A673 (cell line): Measurements from ENCODE around the gene EGLN2. TPM values are rescaled to one million over a fixed set of nuclear protein-coding genes. Genes with fewer than 3 reads are reported as not detected.
"Not testable (repeated sequence)": the region's sequence is repeated elsewhere in the genome, so short reads cannot be mapped to it uniquely, and the experiment has no call there.

Source experiments
- BruUV-seq: library from RNA; stranded (reverse); fragments of 400-500 nt; replicated peaks from 2 replicates; lab custom pipeline; 2021; lab: Mats Ljungman, UMichigan
- CTCF ChIA-PET: fragments of 300-600 bp; sonication (Branson Sonifier 250); formaldehyde crosslinking; loops from one replicate; lab custom pipeline; 2022; ENCODE audit warnings: antibody characterized with exemption; lab: Charles Lee
- POLR2A ChIA-PET: fragments of 300-600 bp; sonication (Branson Sonifier 250); formaldehyde crosslinking; loops from one replicate; lab custom pipeline; 2022; ENCODE audit warnings: antibody characterized with exemption; ENCODE audit not compliant: low non-redundant PET; lab: Charles Lee
- DNase-seq: peaks from one replicate; pipeline ENCODE4 v3.0.0-alpha.2; 2015; ENCODE audit warnings: low spot score
- H3K27ac ChIP-seq: fragments of 200-600 bp; sonication (generic); 2 replicates; pipeline ENCODE4 v1.5.1; 2016; ENCODE audit warnings: mixed run types, low read depth, mild to moderate bottlenecking, mixed read lengths, antibody characterized with exemption, low read length; ENCODE audit not compliant: poor library complexity, severe bottlenecking
- H3K27me3 ChIP-seq: fragments of 200-600 bp; sonication (generic); replicated peaks from 2 replicates; pipeline ENCODE4 v1.6.1; 2017; ENCODE audit warnings: mixed run types, low read depth, mild to moderate bottlenecking, mixed read lengths, antibody characterized with exemption, low read length; ENCODE audit not compliant: insufficient read depth, poor library complexity
- H3K36me3 ChIP-seq: fragments of 200-600 bp; sonication (generic); 2 replicates; pipeline ENCODE4 v1.6.1; 2016; ENCODE audit warnings: mixed run types, mild to moderate bottlenecking, mixed read lengths, antibody characterized with exemption, low read length; ENCODE audit not compliant: insufficient read depth, poor library complexity, severe bottlenecking
- H3K4me1 ChIP-seq: fragments of 200-600 bp; sonication (generic); 2 replicates; pipeline ENCODE4 v1.6.1; 2017; ENCODE audit warnings: mixed run types, mild to moderate bottlenecking, mixed read lengths, antibody characterized with exemption, low read length; ENCODE audit not compliant: insufficient read depth, poor library complexity, severe bottlenecking
- H3K4me3 ChIP-seq: fragments of 200-600 bp; sonication (generic); 2 replicates; pipeline ENCODE4 v1.5.1; 2016; ENCODE audit warnings: low read depth, mixed run types, mild to moderate bottlenecking, mixed read lengths, low read length; ENCODE audit not compliant: poor library complexity, severe bottlenecking
- H3K9me3 ChIP-seq: fragments of 200-600 bp; sonication (generic); 2 replicates; pipeline ENCODE4 v1.6.1; 2016; ENCODE audit warnings: mixed run types, low read depth, mild to moderate bottlenecking, mixed read lengths, antibody characterized with exemption, low read length; ENCODE audit not compliant: poor library complexity, severe bottlenecking
- EZH2 ChIP-seq: fragments of 200-600 bp; sonication (generic); IDR thresholded peaks from 2 replicates; pipeline ENCODE4 v1.6.1; 2017; ENCODE audit warnings: borderline replicate concordance, low read depth, mild to moderate bottlenecking, mixed read lengths, antibody characterized with exemption, low read length; ENCODE audit not compliant: poor library complexity, severe bottlenecking
- intact Hi-C: fragments of 100-400 bp; cut with micrococcal nuclease; formaldehyde crosslinking; loops from one replicate; pipeline ENCODE4 v1.10.0; 2022; ENCODE audit not compliant: unreplicated experiment
- total RNA-seq: library from RNA; stranded (reverse); gene quantifications from 2 replicates; pipeline ENCODE4 v1.2.3, GENCODE V29; 2021
- TF ChIP-seq, protein P1 (sequence below): fragments of 300-800, 200-600 bp; sonication (generic); conservative IDR thresholded peaks from 2 replicates; pipeline ENCODE4 v1.5.1; 2017; ENCODE audit warnings: low read depth, mild to moderate bottlenecking, antibody characterized with exemption, low read length, moderate library complexity, mixed read lengths

EGLN2 gene
- total RNA-seq, 1 experiment from 2014 or later: 113 TPM

DNA sequence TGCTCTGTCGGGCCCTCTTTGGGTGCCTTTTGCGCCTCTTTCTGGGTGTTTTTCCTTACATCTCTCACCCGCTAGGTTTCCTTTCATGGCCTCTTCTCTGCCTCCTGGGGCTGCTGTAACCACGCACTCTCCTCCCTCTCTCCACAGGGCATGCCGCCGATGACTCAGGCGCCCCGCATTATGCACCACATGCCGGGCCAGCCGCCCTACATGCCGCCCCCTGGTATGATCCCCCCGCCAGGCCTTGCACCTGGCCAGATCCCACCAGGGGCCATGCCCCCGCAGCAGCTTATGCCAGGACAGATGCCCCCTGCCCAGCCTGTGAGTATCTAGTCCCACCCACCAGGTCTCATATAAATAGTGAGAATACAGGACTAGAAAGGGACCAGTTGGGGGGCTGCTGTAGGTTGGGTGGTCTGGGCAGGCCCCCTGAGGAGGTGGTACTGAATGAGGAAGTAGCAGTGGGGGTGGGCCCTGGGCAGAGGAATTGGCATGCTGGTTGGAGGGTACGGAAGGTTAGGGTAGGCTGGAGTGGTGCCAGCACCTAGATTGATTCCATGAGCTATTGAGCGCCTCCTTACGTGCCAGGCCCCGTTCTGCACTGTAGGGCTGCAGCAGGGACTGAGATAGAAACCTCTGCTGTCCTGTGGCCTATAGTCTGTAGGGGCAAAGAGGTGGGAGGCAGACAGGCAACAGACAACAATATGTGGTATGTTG, 36.1 kb upstream of the EGLN2 start:
- H3K4me1 ChIP-seq: no peaks in the 10 kb centered on the region
- no peaks in the 10 kb centered on the region for H3K9me3 ChIP-seq
- intact Hi-C loops: no loop called here
- DNase-seq: no peak
- POLR2A ChIA-PET: no interaction called here
- H3K27me3 ChIP-seq: no peaks in the 10 kb centered on the region
- H3K27ac ChIP-seq: peak overlapping the region; percentile 47
- CTCF ChIA-PET: interaction anchor here (1.0 kb wide), 1 partner anchor 8 kb away, joined by 5 read pairs; no protein-coding TSS in a partner anchor
- no peak overlapping the region for H3K4me3 ChIP-seq
- peaks cover 80% of the 10 kb centered on the region for H3K36me3 ChIP-seq
- BruUV-seq: no TSS peak
- TF ChIP-seq EZH2: no peak
- TF ChIP-seq, protein P1, sequence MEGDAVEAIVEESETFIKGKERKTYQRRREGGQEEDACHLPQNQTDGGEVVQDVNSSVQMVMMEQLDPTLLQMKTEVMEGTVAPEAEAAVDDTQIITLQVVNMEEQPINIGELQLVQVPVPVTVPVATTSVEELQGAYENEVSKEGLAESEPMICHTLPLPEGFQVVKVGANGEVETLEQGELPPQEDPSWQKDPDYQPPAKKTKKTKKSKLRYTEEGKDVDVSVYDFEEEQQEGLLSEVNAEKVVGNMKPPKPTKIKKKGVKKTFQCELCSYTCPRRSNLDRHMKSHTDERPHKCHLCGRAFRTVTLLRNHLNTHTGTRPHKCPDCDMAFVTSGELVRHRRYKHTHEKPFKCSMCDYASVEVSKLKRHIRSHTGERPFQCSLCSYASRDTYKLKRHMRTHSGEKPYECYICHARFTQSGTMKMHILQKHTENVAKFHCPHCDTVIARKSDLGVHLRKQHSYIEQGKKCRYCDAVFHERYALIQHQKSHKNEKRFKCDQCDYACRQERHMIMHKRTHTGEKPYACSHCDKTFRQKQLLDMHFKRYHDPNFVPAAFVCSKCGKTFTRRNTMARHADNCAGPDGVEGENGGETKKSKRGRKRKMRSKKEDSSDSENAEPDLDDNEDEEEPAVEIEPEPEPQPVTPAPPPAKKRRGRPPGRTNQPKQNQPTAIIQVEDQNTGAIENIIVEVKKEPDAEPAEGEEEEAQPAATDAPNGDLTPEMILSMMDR: no peak

DNA sequence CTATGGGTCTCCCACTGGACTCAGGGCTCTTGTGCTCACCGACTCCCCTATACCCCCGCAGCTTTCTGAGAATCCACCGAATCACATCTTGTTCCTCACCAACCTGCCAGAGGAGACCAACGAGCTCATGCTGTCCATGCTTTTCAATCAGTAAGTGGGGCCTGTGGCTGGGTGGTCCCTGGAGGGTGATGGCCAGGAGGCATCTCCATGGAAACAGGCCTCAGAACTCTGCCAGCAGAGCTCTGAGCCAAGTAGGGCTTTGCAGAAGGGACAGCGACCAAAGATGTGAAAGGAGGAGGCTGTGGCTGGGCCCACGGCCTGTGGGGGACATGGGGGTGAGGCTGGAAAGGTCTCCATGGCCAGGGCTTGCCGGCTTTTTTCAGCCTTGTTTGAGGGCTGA, 35.5 kb upstream of the EGLN2 start:
- Histone ChIP-seq H3K27ac (no peak overlapping the region), H3K36me3 (peaks cover 75% of the 10 kb centered on the region), H3K27me3 (no peaks in the 10 kb centered on the region), H3K4me1 (no peaks in the 10 kb centered on the region), H3K9me3 (no peaks in the 10 kb centered on the region), H3K4me3 (no peak overlapping the region)
- POLR2A ChIA-PET: no interaction called here
- CTCF ChIA-PET: interaction anchor here (1.0 kb wide), 1 partner anchor 9 kb away, joined by 5 read pairs; no protein-coding TSS in a partner anchor
- DNase-seq: no peak
- TF ChIP-seq, protein P1: no peak
- no TSS peak for BruUV-seq
- intact Hi-C loops: no loop called here

DNA sequence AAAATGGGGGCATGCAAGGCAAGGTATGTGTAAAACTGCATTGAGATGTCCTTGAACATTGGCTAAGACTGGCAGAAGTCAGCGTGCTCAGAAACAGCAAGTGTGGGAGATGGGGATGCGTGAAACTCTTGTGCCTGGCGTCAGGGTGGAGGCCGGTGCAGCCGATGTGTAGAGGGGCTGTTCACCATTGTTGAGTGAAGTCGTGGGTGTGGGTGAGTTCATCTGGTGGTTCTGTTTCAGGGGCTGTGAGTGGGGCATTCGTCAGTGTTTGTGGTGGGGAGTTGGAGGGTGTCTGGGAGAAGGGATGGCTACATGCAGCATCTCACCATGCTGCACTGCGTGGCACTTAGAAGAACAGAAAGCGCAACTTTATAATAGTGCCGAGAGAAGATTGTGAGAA, 35.0 kb upstream of the EGLN2 start:
- no peak for TF ChIP-seq EZH2
- TF ChIP-seq, protein P1: no peak
- POLR2A ChIA-PET: no interaction called here
- H3K27me3 ChIP-seq: no peaks in the 10 kb centered on the region
- BruUV-seq: no TSS peak
- DNase-seq: no peak
- intact Hi-C loops: no loop called here
- CTCF ChIA-PET: no interaction called here
- H3K4me1 ChIP-seq: no peaks in the 10 kb centered on the region
- H3K27ac ChIP-seq: no peak overlapping the region
- H3K9me3 ChIP-seq: no peaks in the 10 kb centered on the region
- H3K36me3 ChIP-seq: peaks cover 72% of the 10 kb centered on the region
- H3K4me3 ChIP-seq: no peak overlapping the region

DNA sequence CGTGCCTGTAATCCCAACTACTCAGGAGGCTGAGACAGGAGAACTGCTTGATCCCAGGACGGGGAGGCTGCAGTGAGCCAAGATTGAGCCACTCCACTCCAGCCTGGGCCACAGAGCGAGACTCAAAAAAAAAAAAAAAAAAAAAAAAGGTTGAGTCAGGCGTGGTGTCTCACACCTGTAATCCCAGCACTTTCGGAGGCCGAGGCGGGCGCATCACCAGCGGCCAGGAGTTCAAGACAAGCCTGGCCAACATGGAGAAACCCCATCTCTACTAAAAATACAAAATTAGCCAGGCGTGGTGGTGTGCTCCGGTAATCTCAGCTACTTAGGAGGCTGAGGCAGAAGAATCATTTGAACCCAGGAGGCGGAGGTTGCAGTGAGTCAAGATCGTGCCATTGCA, 32.6 kb upstream of the EGLN2 start:
- BruUV-seq, H3K27ac ChIP-seq, H3K4me3 ChIP-seq, H3K9me3 ChIP-seq, CTCF ChIA-PET, H3K27me3 ChIP-seq, DNase-seq, intact Hi-C loops, POLR2A ChIA-PET, H3K4me1 ChIP-seq: not testable (repeated sequence)
- peaks cover 48% of the 10 kb centered on the region for H3K36me3 ChIP-seq
